Lower leg skin (tissue), 4 donors: ENCODE data around the gene NAP1L1. TPM values are rescaled to one million over a fixed set of nuclear protein-coding genes. Genes with fewer than 3 reads are reported as not detected.

Experiments used
- DNase-seq, 2 donors: peaks; one replicate each; pipeline ENCODE4 v3.0.0-alpha.2; 2019; ENCODE audit warnings: low spot score in 2 of 2
- H3K4me3 ChIP-seq: fragments of 200-600 bp; sonication (generic); 2 replicates; pipeline ENCODE4 v1.5.1; 2017; ENCODE audit warnings: mild to moderate bottlenecking, low read depth; ENCODE audit not compliant: poor library complexity, severe bottlenecking
- CTCF ChIP-seq, 3 donors: fragments of 450-650 bp; IDR thresholded peaks; one replicate each; pipeline ENCODE4 v1.5.1; 2016; ENCODE audit warnings: antibody characterized with exemption in 3 of 3, mild to moderate bottlenecking in 3 of 3, moderate library complexity in 2 of 3
- POLR2A ChIP-seq, 2 donors: fragments of 450-650 bp; IDR thresholded peaks; one replicate each; pipeline ENCODE4 v1.6.1; 2016 to 2017; ENCODE audit warnings: antibody characterized with exemption in 2 of 2, mild to moderate bottlenecking in 1 of 2, moderate library complexity in 1 of 2
- WGBS, 2 donors: methylation state at CpG; one replicate each; pipeline ENCODE4 v1.1.5; 2018; 5-methylcytosine and 5-hydroxymethylcytosine counted together
- intact Hi-C: fragments of 100-400 bp; cut with DNase I; formaldehyde crosslinking; loops from one replicate; pipeline ENCODE4 v1.15.0; 2023; ENCODE audit warnings: low total_unique reads
- total RNA-seq, 4 donors: library from RNA; depleted of rRNA; stranded (reverse); fragments of >200 nt; gene quantifications; one replicate each; pipeline ENCODE4 v1.1.0, GENCODE V29; 2016

NAP1L1 gene
- total RNA-seq, 4 donors from 2014 or later: 150 to 198 (median 179) TPM

- intact Hi-C loops: no loop called here
- 60 to 66% methylated on average over 15 of the region's 15 CpGs for WGBS, 2 donors
- no peak overlapping the region for H3K4me3 ChIP-seq
- no peak for DNase-seq
- TF ChIP-seq POLR2A (IDR thresholded peaks at IDR 0.05) (no peak), CTCF (IDR thresholded peaks at IDR 0.05) (no peak)
Measured at GRCh38 chr12:76020731-76021672, 63.5 kb downstream of the NAP1L1 start.

- TF ChIP-seq POLR2A (IDR thresholded peaks at IDR 0.05): no peak
- no peak for TF ChIP-seq CTCF (IDR thresholded peaks at IDR 0.05)
- 60 to 61% methylated on average over 5 of the region's 5 CpGs for WGBS, 2 donors
- intact Hi-C loops: no loop called here
- H3K4me3 ChIP-seq: no peak overlapping the region
- DNase-seq: no peak
Measured at GRCh38 chr12:76020281-76020680, 64.2 kb downstream of the NAP1L1 start.

GRCh38 chr12:76018672-76019071 is 65.8 kb downstream of the NAP1L1 start:
- intact Hi-C loops: no loop called here
- TF ChIP-seq CTCF (IDR thresholded peaks at IDR 0.05) (no peak), POLR2A (IDR thresholded peaks at IDR 0.05) (no peak)
- DNase-seq: no peak
- H3K4me3 ChIP-seq: no peak overlapping the region
- 78 to 81% methylated on average over 1 of the region's 1 CpG for WGBS, 2 donors

- intact Hi-C loops: no loop called here
- H3K4me3 ChIP-seq: no peak overlapping the region
- TF ChIP-seq CTCF (IDR thresholded peaks at IDR 0.05) (no peak), POLR2A (IDR thresholded peaks at IDR 0.05) (no peak)
Measured at GRCh38 chr12:76018111-76018510, 66.4 kb downstream of the NAP1L1 start.

GRCh38 chr12:76014007-76014406 is 70.5 kb downstream of the NAP1L1 start:
- no peak for TF ChIP-seq POLR2A (IDR thresholded peaks at IDR 0.05)
- no peak for TF ChIP-seq CTCF (IDR thresholded peaks at IDR 0.05)
- H3K4me3 ChIP-seq: no peak overlapping the region
- DNase-seq: no peak
- WGBS, 2 donors: 87 to 92% methylated on average over 8 of the region's 8 CpGs
- intact Hi-C loops: no loop called here

More at GRCh38 chr12:76018111-76018510, 66.4 kb downstream of the NAP1L1 start:
- 67 to 72% methylated on average over 6 of the region's 6 CpGs for WGBS, 2 donors
- DNase-seq: no peak
